ENCODE data around the gene CDH13.

CDH13 gene

DNA sequence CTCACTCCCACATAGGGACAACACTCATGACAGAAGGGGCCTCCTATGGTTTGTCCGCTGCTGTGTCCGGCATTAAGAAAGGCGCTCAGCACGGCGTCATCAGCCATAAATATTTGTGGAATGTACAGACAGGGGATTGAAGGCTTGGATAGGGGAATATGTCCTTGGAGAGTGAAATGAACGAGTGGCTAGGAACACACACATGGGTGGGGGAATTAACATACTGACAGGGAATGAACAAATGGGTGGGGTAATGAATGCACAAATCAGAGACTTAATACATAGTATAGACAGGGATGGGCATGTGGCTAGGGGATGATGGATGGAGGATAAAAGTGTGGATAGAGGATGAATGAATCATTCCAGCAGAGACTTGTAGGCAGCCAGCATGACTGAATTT lies 1027.0 kb downstream of the CDH13 start:
- no peak for DNase-seq

DNA sequence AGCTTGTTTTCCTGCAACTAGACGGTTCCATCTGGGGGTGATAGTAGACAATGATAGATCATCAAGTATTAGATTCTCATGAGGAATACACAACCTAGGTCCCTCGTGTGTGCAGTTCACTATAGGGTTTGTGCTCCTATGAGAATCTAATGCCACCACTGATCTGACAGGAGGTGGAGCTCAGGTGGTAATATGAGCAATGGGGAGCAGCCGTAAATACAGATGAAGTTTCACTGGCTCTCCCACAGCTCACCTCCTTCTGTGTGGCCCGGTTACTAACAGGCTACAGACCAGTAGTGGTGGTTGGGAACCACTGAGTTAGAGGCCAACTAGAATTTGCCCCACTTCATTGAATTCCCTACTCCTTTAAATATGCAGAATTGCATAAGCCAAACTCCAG lies 1033.5 kb downstream of the CDH13 start:
- no peak for DNase-seq

GRCh38 chr16:83661656-83662055 lies 1034.9 kb downstream of the CDH13 start:
- DNase-seq: no peak

- DNase-seq: no peak
Measured at GRCh38 chr16:83666449-83666848, 1039.7 kb downstream of the CDH13 start.

DNA sequence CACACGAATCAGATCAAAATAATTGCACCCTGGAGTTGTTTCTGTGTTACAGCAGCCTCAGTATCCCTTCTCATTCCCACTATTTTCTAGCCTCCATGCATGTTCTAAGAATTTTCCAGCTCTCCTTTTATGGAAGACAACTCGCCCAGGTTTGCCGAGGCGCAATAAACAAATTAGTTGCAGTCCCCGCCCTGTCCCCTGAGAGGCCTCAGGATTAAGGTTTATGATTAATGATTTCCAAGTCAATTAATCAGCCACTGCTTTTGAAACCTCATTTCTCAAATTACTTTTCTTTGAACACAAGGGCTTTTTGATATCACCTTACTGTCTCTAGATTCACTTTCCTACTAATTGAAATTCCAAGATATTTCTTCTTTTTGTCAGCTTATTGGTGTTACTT lies 1042.7 kb downstream of the CDH13 start:
- no peak for DNase-seq

DNA sequence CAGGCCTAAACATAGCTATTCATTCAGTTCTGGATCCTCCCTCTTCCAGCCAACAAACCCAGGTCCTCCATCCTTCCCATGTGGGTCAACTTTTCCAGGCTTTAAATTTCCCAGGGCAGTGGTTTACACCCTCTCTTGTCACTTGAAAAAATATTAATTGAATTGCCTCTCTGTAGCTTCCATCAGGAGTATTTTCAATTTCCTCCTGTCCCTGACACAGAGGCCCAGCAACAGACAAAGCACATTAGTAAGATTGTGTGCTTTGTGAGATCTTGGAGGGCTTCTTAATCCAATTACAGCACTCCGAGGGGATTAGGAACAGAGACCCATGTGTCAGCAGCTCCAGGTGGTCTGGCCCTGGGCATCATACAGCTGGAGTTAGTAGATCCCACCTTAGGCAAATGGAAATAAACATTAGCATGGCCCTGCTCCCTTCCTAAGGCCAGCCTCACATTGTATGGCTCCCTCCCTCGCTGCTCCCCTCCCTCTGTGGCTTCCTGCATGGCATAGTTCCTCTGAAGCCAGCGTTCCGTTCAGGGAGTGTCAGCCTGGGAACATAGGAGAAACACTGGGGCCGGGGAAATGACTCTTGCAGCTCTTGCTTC lies 1048.3 kb downstream of the CDH13 start:
- DNase-seq: no peak

- no peak for DNase-seq
Measured at GRCh38 chr16:83676086-83676485, 1049.3 kb downstream of the CDH13 start.

- no peak for DNase-seq
Measured at GRCh38 chr16:83680980-83681379, 1054.2 kb downstream of the CDH13 start.

GRCh38 chr16:83681381-83681956 lies 1054.7 kb downstream of the CDH13 start:
- DNase-seq: no peak

GRCh38 chr16:83682116-83682867 lies 1055.5 kb downstream of the CDH13 start:
- no peak for DNase-seq

DNA sequence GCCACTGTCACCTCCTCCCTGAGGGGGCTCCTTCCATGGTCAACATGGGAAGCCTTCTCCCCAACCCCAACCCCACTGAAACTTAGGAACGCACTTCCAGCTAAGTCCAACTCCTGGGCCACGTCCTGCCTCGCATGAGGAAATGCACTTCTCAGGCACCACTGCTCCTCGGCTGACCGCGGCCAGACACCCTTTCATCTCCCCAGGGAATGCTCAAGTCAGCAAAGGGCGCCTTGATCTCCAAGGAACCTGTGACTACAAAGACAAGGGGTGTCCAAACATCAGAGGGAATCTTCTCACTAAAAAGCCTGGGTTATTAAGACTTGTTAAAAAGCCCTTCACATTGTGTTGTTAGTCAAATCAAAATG lies 1056.1 kb downstream of the CDH13 start:
- DNase-seq: no peak

DNA sequence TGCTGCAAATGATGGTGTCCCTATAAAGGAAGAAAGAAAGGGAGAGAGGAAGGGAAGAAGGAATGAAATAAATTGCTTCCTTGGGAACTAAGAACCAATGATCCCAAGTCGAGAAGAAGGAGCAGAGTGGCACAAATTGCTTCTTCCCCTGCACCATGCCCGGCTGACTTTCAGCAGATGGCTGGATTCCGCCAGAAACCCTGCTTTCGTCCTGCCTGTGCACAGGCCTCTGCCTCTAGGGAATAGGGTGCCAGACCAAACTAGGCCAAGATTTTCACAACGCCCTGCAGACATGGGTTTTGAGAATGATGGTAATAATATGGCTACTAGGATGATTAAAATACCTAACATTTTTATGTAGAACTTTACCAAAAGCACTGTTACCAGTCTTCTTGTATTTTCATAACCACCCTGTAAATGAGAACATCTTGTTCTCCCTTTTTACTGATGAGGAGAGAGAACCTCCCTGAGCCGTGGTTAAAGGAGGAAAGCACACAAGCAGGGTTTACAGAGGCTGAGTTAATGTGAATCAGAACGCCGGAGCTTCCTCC lies 1058.9 kb downstream of the CDH13 start:
- DNase-seq: no peak

GRCh38 chr16:83686726-83687125 lies 1060.0 kb downstream of the CDH13 start:
- no peak for DNase-seq

GRCh38 chr16:83689385-83689831 lies 1062.6 kb downstream of the CDH13 start:
- DNase-seq: no peak

- DNase-seq: no peak
Measured at GRCh38 chr16:83692224-83692623, 1065.5 kb downstream of the CDH13 start.

GRCh38 chr16:83698964-83699363 lies 1072.2 kb downstream of the CDH13 start:
- DNase-seq: no peak

DNA sequence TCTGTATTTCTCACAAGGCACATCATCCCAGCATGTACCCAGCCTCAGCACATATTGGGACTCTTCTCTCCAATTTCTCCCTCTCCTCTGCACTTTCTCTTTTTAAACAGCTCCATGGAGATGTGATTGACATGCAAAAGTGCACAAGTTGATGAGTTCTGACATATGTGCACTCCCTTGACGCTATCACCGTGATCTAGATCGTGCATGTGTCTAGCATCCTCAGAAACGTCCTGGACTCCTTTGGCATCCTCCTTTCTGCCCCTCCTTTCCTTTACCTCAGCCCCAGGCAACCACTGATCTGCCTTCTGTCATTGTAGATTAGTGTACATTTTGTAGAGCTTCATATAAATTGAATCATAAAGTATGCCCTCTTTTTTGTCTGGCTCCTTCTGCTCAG lies 1073.0 kb downstream of the CDH13 start:
- DNase-seq: no peak

DNA sequence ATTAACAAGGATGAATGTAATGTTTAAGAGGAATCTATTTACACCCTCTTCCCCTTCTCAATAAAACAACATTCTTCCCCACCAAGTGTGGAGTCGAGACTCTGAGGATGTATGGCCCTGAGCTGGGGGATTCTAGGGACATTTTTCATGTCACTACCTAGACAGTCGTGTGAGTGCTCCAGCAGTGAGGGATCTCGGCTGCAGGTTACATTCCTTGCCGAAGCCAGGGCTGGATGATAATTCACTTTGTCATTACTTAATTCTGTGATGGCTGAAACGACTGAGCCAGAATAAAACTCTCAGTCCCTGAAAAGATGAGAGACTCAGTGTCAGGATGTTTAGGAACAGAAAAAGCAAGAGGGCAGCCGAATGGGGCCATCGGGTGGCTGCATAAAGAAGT lies 1074.1 kb downstream of the CDH13 start:
- no peak for DNase-seq

GRCh38 chr16:83701494-83701893 lies 1074.7 kb downstream of the CDH13 start:
- no peak for DNase-seq

DNA sequence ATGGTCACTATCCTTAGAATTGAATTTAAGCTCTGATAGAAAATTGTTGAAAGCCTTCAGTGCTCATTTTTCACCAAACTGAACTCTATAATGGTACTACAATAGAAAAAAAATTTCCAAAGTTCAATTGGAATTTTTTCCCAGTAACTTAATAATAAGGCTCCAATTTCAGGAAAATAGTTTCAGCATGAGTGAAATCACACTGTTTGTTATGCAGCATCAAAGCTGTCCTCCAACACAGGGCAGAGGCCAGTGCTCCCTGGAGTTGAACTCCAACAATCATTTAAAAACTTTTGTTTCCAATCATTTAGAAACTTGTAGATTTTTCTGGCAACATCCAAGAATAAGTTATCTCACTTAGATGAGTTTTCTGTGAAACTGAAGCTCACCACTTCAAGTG lies 1077.9 kb downstream of the CDH13 start:
- no peak for DNase-seq

DNA sequence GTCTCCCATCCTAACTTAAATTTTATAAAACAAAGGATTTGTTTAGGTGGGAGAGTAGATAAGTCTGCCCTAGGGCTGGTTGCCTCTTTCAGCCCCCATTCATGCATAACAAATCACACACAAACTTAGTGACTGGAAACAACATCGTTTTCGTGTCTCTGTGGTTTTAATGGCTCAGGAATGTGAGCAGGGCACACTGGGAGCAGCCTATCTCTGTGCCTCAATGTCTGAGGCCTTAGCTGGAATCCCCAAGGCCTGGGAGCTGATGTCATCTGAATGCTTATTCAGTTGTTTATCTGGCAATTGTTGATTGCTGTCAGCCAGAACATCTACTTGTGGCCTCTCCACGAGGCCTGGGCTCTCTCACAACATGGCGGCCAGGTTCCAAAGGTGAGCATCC lies 1079.1 kb downstream of the CDH13 start:
- DNase-seq: no peak

GRCh38 chr16:83706394-83706793 lies 1079.6 kb downstream of the CDH13 start:
- no peak for DNase-seq

DNA sequence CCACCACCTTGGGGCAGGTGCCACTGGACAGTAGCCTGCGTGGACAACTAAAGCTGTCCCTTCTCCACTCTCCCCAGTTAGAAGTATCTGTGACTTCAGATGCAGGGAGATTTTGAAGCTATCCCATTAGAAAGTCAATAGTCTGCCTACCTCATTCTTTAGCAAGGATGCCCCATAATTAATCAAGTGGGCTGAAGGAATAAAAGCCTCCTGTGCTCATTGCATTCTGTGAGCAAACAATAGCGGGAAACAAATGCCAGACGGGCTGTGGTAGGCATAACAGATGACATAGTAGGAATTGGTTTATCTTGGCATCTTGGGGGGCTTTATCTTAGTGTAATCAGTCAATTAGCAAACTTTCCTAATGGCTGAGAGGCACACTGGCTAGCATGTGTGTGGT lies 1084.3 kb downstream of the CDH13 start:
- DNase-seq: no peak

GRCh38 chr16:83713597-83713996 lies 1086.8 kb downstream of the CDH13 start:
- DNase-seq: no peak
